ENCODE results near the gene ABCA2.

ABCA2 gene

GRCh38 chr9:137071282-137071681 is 43.2 kb upstream of the ABCA2 start:
- TF ChIP-seq CTCF (IDR thresholded peaks at IDR 0.05; ENCODE audit: low read depth, low read length): no peak

GRCh38 chr9:137070906-137071275 is 42.9 kb upstream of the ABCA2 start:
- no peak for DNase-seq (ENCODE audit: extremely low read depth, low read depth)
- TF ChIP-seq CTCF (IDR thresholded peaks at IDR 0.05; ENCODE audit: low read depth, low read length): no peak; the same call in 1 of the 2 replicates

More at GRCh38 chr9:137071282-137071681, 43.2 kb upstream of the ABCA2 start:
- DNase-seq (ENCODE audit: extremely low read depth, low read depth): no peak

- no peak for DNase-seq (ENCODE audit: extremely low read depth, low read depth)
- TF ChIP-seq CTCF (IDR thresholded peaks at IDR 0.05; ENCODE audit: low read depth, low read length): no peak
These were observed 42.3 kb upstream of the ABCA2 start, which contains the start of gene SAPCD2 for GRCh38 chr9:137070201-137070905. SAPCD2 (minus strand) TSS chr9:137070557; CDS start chr9:137070460, 97 bp downstream.

- no peak for DNase-seq (ENCODE audit: extremely low read depth, low read depth)
- no peak for TF ChIP-seq CTCF (IDR thresholded peaks at IDR 0.05; ENCODE audit: low read depth, low read length)
These were observed 41.6 kb upstream of the ABCA2 start for GRCh38 chr9:137069508-137070091.

- TF ChIP-seq CTCF (IDR thresholded peaks at IDR 0.05; ENCODE audit: low read depth, low read length): no peak
- no peak for DNase-seq (ENCODE audit: extremely low read depth, low read depth)
These were observed 40.8 kb upstream of the ABCA2 start for GRCh38 chr9:137068539-137069507.

- DNase-seq (ENCODE audit: extremely low read depth, low read depth): no peak
- peak; percentile 85 for TF ChIP-seq CTCF (IDR thresholded peaks at IDR 0.05; ENCODE audit: low read depth, low read length)
These were observed 40.0 kb upstream of the ABCA2 start for GRCh38 chr9:137067860-137068538.
